Epithelial cell of proximal tubule (primary cell): Measurements from ENCODE around the gene ADAMTSL5. TPM values are rescaled to one million over a fixed set of nuclear protein-coding genes. Genes with fewer than 3 reads are reported as not detected.
"Not testable (repeated sequence)": the region's sequence is repeated elsewhere in the genome, so short reads cannot be mapped to it uniquely, and the experiment has no call there.

Experiments
- DNase-seq: peaks from one replicate; pipeline ENCODE4 v3.0.0-alpha.2; 2011; ENCODE audit warnings: low read depth
- H3K4me3 ChIP-seq: 2 replicates; pipeline ENCODE4 v1.5.1; 2011; ENCODE audit warnings: low read depth, mild to moderate bottlenecking, low read length
- CTCF ChIP-seq: conservative IDR thresholded peaks from 2 replicates; pipeline ENCODE4 v1.5.1; 2012; ENCODE audit warnings: low read depth, mild to moderate bottlenecking, low read length
- total RNA-seq: library from RNA; depleted of rRNA; stranded (reverse); fragments of >200 nt; gene quantifications from 2 replicates; pipeline ENCODE4 v1.2.3, GENCODE V29; 2015

Gene ADAMTSL5
- total RNA-seq, 1 donor from 2014 or later, result 0.23 TPM

- no peak for TF ChIP-seq CTCF
- H3K4me3 ChIP-seq, result no peak overlapping the region
- DNase-seq, result no peak
Observed at GRCh38 chr19:1481224-1481892, 31.5 kb downstream of the ADAMTSL5 start.

- no peak for TF ChIP-seq CTCF
- DNase-seq, result peak; percentile 44
- peak within 1 kb of the TSS; percentile 80 for H3K4me3 ChIP-seq
Observed at GRCh38 chr19:1478934-1479707, 33.7 kb downstream of the ADAMTSL5 start, which contains the start of gene C19orf25. C19orf25 (minus strand) TSS chr19:1479215; CDS start chr19:1478903, 312 bp downstream.

GRCh38 chr19:1477056-1477455 lies 35.8 kb downstream of the ADAMTSL5 start:
- not testable (repeated sequence) for H3K4me3 ChIP-seq, DNase-seq

- H3K4me3 ChIP-seq, result no peak overlapping the region
- TF ChIP-seq CTCF, result no peak
- DNase-seq, result no peak
Observed at GRCh38 chr19:1475751-1476437, 36.9 kb downstream of the ADAMTSL5 start.

- H3K4me3 ChIP-seq, result no peak overlapping the region
- DNase-seq, result no peak
- no peak for TF ChIP-seq CTCF
Observed at GRCh38 chr19:1474765-1475351, 38.0 kb downstream of the ADAMTSL5 start.

- DNase-seq, result no peak
- no peak overlapping the region for H3K4me3 ChIP-seq
- no peak for TF ChIP-seq CTCF
Observed at GRCh38 chr19:1474011-1474764, 38.6 kb downstream of the ADAMTSL5 start.
